ENCODE measurements around the gene UBE2V1.
"Not testable (repeated sequence)": the region's sequence is repeated elsewhere in the genome, so short reads cannot be mapped to it uniquely, and the experiment has no call there.

The UBE2V1 gene

GRCh38 chr20:50112512-50113419, at the start of gene UBE2V1:
TSS of gene UBE2V1 (minus strand) at chr20:50113150. CDS start at chr20:50113128, 22 bp downstream.
- DNase-seq (ENCODE audit: low read depth) = peak; percentile 84

GRCh38 chr20:50161494-50161893, 48.5 kb upstream of the UBE2V1 start:
- not testable (repeated sequence) for DNase-seq (ENCODE audit: low read depth)

GRCh38 chr20:50153500-50154377, 40.8 kb upstream of the UBE2V1 start, which contains the start of gene PEDS1:
TSS of gene PEDS1 (minus strand) at chr20:50153723. CDS start at chr20:50153637, 86 bp downstream.
- DNase-seq (ENCODE audit: low read depth) = peak; percentile 74

GRCh38 chr20:50153153-50153499, 40.2 kb upstream of the UBE2V1 start:
- no peak for DNase-seq (ENCODE audit: low read depth)

GRCh38 chr20:50152394-50153152, 39.6 kb upstream of the UBE2V1 start:
- DNase-seq (ENCODE audit: low read depth) = no peak

- DNase-seq (ENCODE audit: low read depth) = no peak
Measured at GRCh38 chr20:50151034-50151743, 38.2 kb upstream of the UBE2V1 start.

GRCh38 chr20:50149481-50150254, 36.7 kb upstream of the UBE2V1 start:
- no peak for DNase-seq (ENCODE audit: low read depth)

GRCh38 chr20:50146732-50147662, 34.0 kb upstream of the UBE2V1 start:
- DNase-seq (ENCODE audit: low read depth) = peak; percentile 68

GRCh38 chr20:50146214-50146613, 33.3 kb upstream of the UBE2V1 start:
- DNase-seq (ENCODE audit: low read depth) = no peak

- DNase-seq (ENCODE audit: low read depth) = no peak
Measured at GRCh38 chr20:50145566-50145965, 32.6 kb upstream of the UBE2V1 start.

- no peak for DNase-seq (ENCODE audit: low read depth)
Measured at GRCh38 chr20:50144362-50144761, 31.4 kb upstream of the UBE2V1 start.

GRCh38 chr20:50142812-50143211, 29.9 kb upstream of the UBE2V1 start:
- no peak for DNase-seq (ENCODE audit: low read depth)

- no peak for DNase-seq (ENCODE audit: low read depth)
Measured at GRCh38 chr20:50141811-50142561, 29.0 kb upstream of the UBE2V1 start.

GRCh38 chr20:50141018-50141675, 28.2 kb upstream of the UBE2V1 start:
- DNase-seq (ENCODE audit: low read depth) = no peak

GRCh38 chr20:50140339-50140859, 27.4 kb upstream of the UBE2V1 start:
- DNase-seq (ENCODE audit: low read depth) = no peak

GRCh38 chr20:50138479-50139393, 25.8 kb upstream of the UBE2V1 start:
- no peak for DNase-seq (ENCODE audit: low read depth)

GRCh38 chr20:50138120-50138478, 25.1 kb upstream of the UBE2V1 start:
- DNase-seq (ENCODE audit: low read depth) = no peak

All from stimulated activated CD8-positive, alpha-beta memory T cell treated with anti-CD3 and anti-CD28 coated beads, Interleukin-12 subunit alpha, Interleukin-12 subunit beta, amount 100 ng/mL, for 4 hours (primary cell).